IMR-90 (cell line): ENCODE data around the gene SEZ6L. TPM values are rescaled to one million over a fixed set of nuclear protein-coding genes. Genes with fewer than 3 reads are reported as not detected.
A peak's percentile ranks its signal among the peaks of the same experiment; 100 is the strongest.

Source experiments
- ATAC-seq: fragments of 200-7000 bp; cut with Tn5 transposase; 2 replicates; pipeline ENCODE4 v1.9.1; 2020; ENCODE audit warnings: low read depth, mild to moderate bottlenecking, moderate library complexity
- Bru-seq: library from RNA; stranded (reverse); fragments of 400-500 nt; gene quantifications from one replicate; lab custom pipeline; 2021; lab: Mats Ljungman, UMichigan
- BruChase-seq, 2 experiments: library from RNA; stranded (reverse); fragments of 400-500 nt; gene quantifications; one replicate each; lab custom pipeline; 2021; lab: Mats Ljungman, UMichigan
- BruUV-seq: library from RNA; stranded (reverse); fragments of 400-500 nt; replicated peaks from 2 replicates; lab custom pipeline; 2021; lab: Mats Ljungman, UMichigan
- CTCF ChIA-PET: fragments of 300-600 bp; formaldehyde crosslinking; extraction: SDS; loops from one replicate; lab custom pipeline; 2021; ENCODE audit warnings: antibody characterized with exemption; lab: Yijun Ruan, JAX
- POLR2A ChIA-PET: fragments of 300-600 bp; sonication (Branson Sonifier 250); formaldehyde crosslinking; loops from one replicate; lab custom pipeline; 2022; ENCODE audit warnings: antibody characterized with exemption; ENCODE audit not compliant: unreplicated experiment; lab: Charles Lee
- DNase-seq: peaks from one replicate; pipeline ENCODE4 v3.0.0; 2013
- H2AFZ ChIP-seq: replicated peaks from 2 replicates; pipeline ENCODE3; 2013; ENCODE audit warnings: low read length, mild to moderate bottlenecking; ENCODE audit not compliant: poor library complexity
- H2AK5ac ChIP-seq: 2 replicates; pipeline ENCODE4 v1.6.1; 2013; ENCODE audit warnings: low read depth, low read length, inconsistent platforms
- H2AK9ac ChIP-seq: replicated peaks from 2 replicates; pipeline ENCODE3; 2013; ENCODE audit warnings: mild to moderate bottlenecking, low read depth, low read length, moderate library complexity; ENCODE audit not compliant: poor library complexity
- H2BK120ac ChIP-seq: 2 replicates; pipeline ENCODE4 v1.6.1; 2013; ENCODE audit warnings: low read depth, low read length, inconsistent platforms
- H2BK15ac ChIP-seq: 3 replicates; pipeline ENCODE4 v1.6.1; 2013; ENCODE audit warnings: low read depth, low read length, inconsistent platforms
- H2BK20ac ChIP-seq: 2 replicates; pipeline ENCODE4 v1.6.1; 2013; ENCODE audit warnings: low read depth, mild to moderate bottlenecking, inconsistent platforms, low read length, moderate library complexity
- H2BK5ac ChIP-seq: 2 replicates; pipeline ENCODE4 v1.6.1; 2013; ENCODE audit warnings: mild to moderate bottlenecking, low read depth, low read length, inconsistent platforms; ENCODE audit not compliant: poor library complexity, severe bottlenecking
- H3K14ac ChIP-seq: replicated peaks from 2 replicates; pipeline ENCODE4 v1.6.1; 2013; ENCODE audit warnings: low read depth, low read length, inconsistent platforms
- H3K18ac ChIP-seq: 2 replicates; pipeline ENCODE4 v1.6.1; 2013; ENCODE audit warnings: low read depth, low read length, control low read depth
- H3K23ac ChIP-seq: 2 replicates; pipeline ENCODE4 v1.6.1; 2013; ENCODE audit warnings: low read depth, low read length, inconsistent platforms
- H3K27ac ChIP-seq: 2 replicates; pipeline ENCODE4 v1.5.1; 2013; ENCODE audit warnings: mild to moderate bottlenecking, control low read depth, low read length; ENCODE audit not compliant: insufficient read depth
- H3K27me3 ChIP-seq: 2 replicates; pipeline ENCODE4 v1.6.1; 2013; ENCODE audit warnings: low read length; ENCODE audit not compliant: control insufficient read depth, insufficient read depth
- H3K36me3 ChIP-seq: 2 replicates; pipeline ENCODE4 v1.6.1; 2013; ENCODE audit warnings: low read length, mixed read lengths; ENCODE audit not compliant: control insufficient read depth, insufficient read depth
- H3K4ac ChIP-seq: 2 replicates; pipeline ENCODE4 v1.6.1; 2013; ENCODE audit warnings: low read depth, low read length, inconsistent platforms
- H3K4me1 ChIP-seq: 2 replicates; pipeline ENCODE4 v1.6.1; 2013; ENCODE audit warnings: low read length, mixed read lengths; ENCODE audit not compliant: control insufficient read depth, insufficient read depth
- H3K4me2 ChIP-seq: 2 replicates; pipeline ENCODE4 v1.6.1; 2013; ENCODE audit warnings: low read depth, mild to moderate bottlenecking, control low read depth, low read length, moderate library complexity
- H3K4me3 ChIP-seq: 2 replicates; pipeline ENCODE4 v1.5.1; 2013; ENCODE audit warnings: low read depth, mild to moderate bottlenecking, control low read depth, low read length, moderate library complexity; ENCODE audit not compliant: insufficient read depth
- H3K56ac ChIP-seq: 2 replicates; pipeline ENCODE4 v1.6.1; 2013; ENCODE audit warnings: low read length, inconsistent platforms; ENCODE audit not compliant: insufficient read depth; ENCODE audit errors: extremely low read depth
- H3K79me1 ChIP-seq, 2 experiments: 2 replicates each; pipeline ENCODE4 v1.6.1; 2013; ENCODE audit warnings: low read length in 2 of 2, inconsistent platforms in 1 of 2, low read depth in 1 of 2
- H3K9ac ChIP-seq: 2 replicates; pipeline ENCODE4 v1.6.1; 2013; ENCODE audit warnings: low read depth, low read length, control low read depth
- H3K9me1 ChIP-seq: 2 replicates; pipeline ENCODE4 v1.6.1; 2013; ENCODE audit warnings: low read length, inconsistent platforms; ENCODE audit not compliant: insufficient read depth
- H3K9me3 ChIP-seq: 2 replicates; pipeline ENCODE4 v1.6.1; 2013; ENCODE audit warnings: low read length; ENCODE audit not compliant: control insufficient read depth, insufficient read depth
- H4K20me1 ChIP-seq: 2 replicates; pipeline ENCODE4 v1.6.1; 2013; ENCODE audit warnings: low read length, inconsistent platforms; ENCODE audit not compliant: insufficient read depth
- H4K5ac ChIP-seq: 2 replicates; pipeline ENCODE4 v1.6.1; 2013; ENCODE audit warnings: mild to moderate bottlenecking, low read depth, low read length, control low read depth
- H4K8ac ChIP-seq, 2 experiments: 2 replicates each; pipeline ENCODE4 v1.6.1; 2013; ENCODE audit warnings: low read depth in 2 of 2, low read length in 2 of 2, control low read depth in 1 of 2, inconsistent platforms in 1 of 2
- H4K91ac ChIP-seq: 2 replicates; pipeline ENCODE4 v1.6.1; 2013; ENCODE audit warnings: low read depth, low read length, inconsistent platforms; ENCODE audit not compliant: insufficient read depth
- BHLHE40 ChIP-seq: fragments of 150-350 bp; IDR thresholded peaks from 2 replicates; pipeline ENCODE4 v1.6.1; 2016; ENCODE audit warnings: mild to moderate bottlenecking, low read depth, low read length
- CEBPB ChIP-seq: IDR thresholded peaks from 2 replicates; pipeline ENCODE4 v1.6.1; 2012; ENCODE audit warnings: low read depth, low read length, improper control_type of control experiment
- CHD1 ChIP-seq: IDR thresholded peaks from 2 replicates; pipeline ENCODE4 v1.6.1; 2012; ENCODE audit warnings: low read depth, low read length, improper control_type of control experiment
- FOS ChIP-seq: fragments of 150-350 bp; IDR thresholded peaks from 2 replicates; pipeline ENCODE4 v1.6.1; 2016; ENCODE audit warnings: low read depth, low read length
- MAFK ChIP-seq: IDR thresholded peaks from 2 replicates; pipeline ENCODE4 v1.6.1; 2012; ENCODE audit warnings: low read depth, low read length, improper control_type of control experiment
- MAZ ChIP-seq: IDR thresholded peaks from 2 replicates; pipeline ENCODE4 v1.6.1; 2012; ENCODE audit warnings: low read depth, mild to moderate bottlenecking, low read length, improper control_type of control experiment, moderate library complexity, borderline replicate concordance
- NFE2L2 ChIP-seq: fragments of 150-350 bp; IDR thresholded peaks from 2 replicates; pipeline ENCODE4 v1.6.1; 2016; ENCODE audit warnings: low read depth, mild to moderate bottlenecking, low read length
- RAD21 ChIP-seq: IDR thresholded peaks from 2 replicates; pipeline ENCODE4 v1.6.1; 2012; ENCODE audit warnings: low read length, improper control_type of control experiment
- RCOR1 ChIP-seq: IDR thresholded peaks from 2 replicates; pipeline ENCODE4 v1.6.1; 2012; ENCODE audit warnings: mild to moderate bottlenecking, low read length, improper control_type of control experiment; ENCODE audit not compliant: insufficient replicate concordance
- SMC3 ChIP-seq: fragments of 150-350 bp; IDR thresholded peaks from 2 replicates; pipeline ENCODE4 v1.6.1; 2016; ENCODE audit warnings: low read depth, mild to moderate bottlenecking, antibody characterized with exemption, low read length, moderate library complexity
- WGBS, 2 experiments: methylation state at CpG; one replicate each; pipeline versions ENCODE4 v1.1.5 to v1.1.7; 2013; ENCODE audit warnings: missing lambda C conversion rate in 2 of 2; ENCODE audit not compliant: insufficient read length in 1 of 2; ENCODE audit errors: extremely low coverage in 2 of 2; 5-methylcytosine and 5-hydroxymethylcytosine counted together
- dilution Hi-C: fragments of 300-500 bp; cut with HindIII; formaldehyde crosslinking; loops from one replicate; pipeline ENCODE4 v1.14.3; 2018; ENCODE audit warnings: low sequenced_read_pairs; ENCODE audit not compliant: unreplicated experiment
- in situ Hi-C: fragments of 300-500 bp; cut with MboI; formaldehyde crosslinking; loops from 3 replicates; pipeline ENCODE4 v1.14.3; 2019; ENCODE audit warnings: low sequenced_read_pairs, inconsistent platforms, mixed read lengths
- intact Hi-C: fragments of 100-400 bp; cut with micrococcal nuclease; formaldehyde crosslinking; loops from 2 replicates; pipeline ENCODE4 v1.10.0; 2022
- long read RNA-seq: library from polyadenylated mRNA; unstranded; transcript quantifications from one replicate; pipeline ENCODE4 v2.0.0, GENCODE V29; 2021; ENCODE audit not compliant: unreplicated experiment
- polyA plus RNA-seq, 3 experiments: library from polyadenylated mRNA; depleted of rRNA; stranded (reverse); fragments of >200 nt; gene quantifications; 2 replicates each; pipeline ENCODE4 v1.2.3, GENCODE V29; 2012; ENCODE audit warnings: low replicate concordance in 1 of 3
- total RNA-seq: library from RNA; depleted of rRNA; stranded (reverse); fragments of >200 nt; gene quantifications from 2 replicates; pipeline ENCODE4 v1.2.3, GENCODE V29; 2012; rRNA removed
- TF ChIP-seq, protein P1 (sequence below): fragments of 150-350 bp; IDR thresholded peaks from 2 replicates; pipeline ENCODE4 v1.6.1; 2017; ENCODE audit warnings: mild to moderate bottlenecking, antibody characterized with exemption, low read length, low read depth
- TF ChIP-seq, protein P2 (sequence below): fragments of 150-350 bp; IDR thresholded peaks from 2 replicates; pipeline ENCODE4 v1.6.1; 2016; ENCODE audit warnings: low read depth, mild to moderate bottlenecking, low read length, moderate library complexity, borderline replicate concordance
- TF ChIP-seq, protein P3 (sequence below): conservative IDR thresholded peaks from 2 replicates; pipeline ENCODE4 v1.5.1; 2012; ENCODE audit warnings: mild to moderate bottlenecking, low read depth, low read length, improper control_type of control experiment

The SEZ6L gene
- total RNA-seq (not detected in 2 replicates), polyA plus RNA-seq (2012; rRNA removed) (not detected in 2 replicates), Bru-seq, nascent RNA (not detected), BruChase-seq, experiment 1, labeled RNA remaining after a 6-hour chase (not detected), BruChase-seq, experiment 2, labeled RNA remaining after a 2-hour chase (percentile 1 among the genes with signal in this experiment)
- polyA plus RNA-seq (2012; cell fraction: cytosol; rRNA removed): not detected in 2 replicates
- not detected in 2 replicates for polyA plus RNA-seq (2012; cell fraction: nucleus; rRNA removed; ENCODE audit: low replicate concordance)
- long read RNA-seq: 0 reads

DNA sequence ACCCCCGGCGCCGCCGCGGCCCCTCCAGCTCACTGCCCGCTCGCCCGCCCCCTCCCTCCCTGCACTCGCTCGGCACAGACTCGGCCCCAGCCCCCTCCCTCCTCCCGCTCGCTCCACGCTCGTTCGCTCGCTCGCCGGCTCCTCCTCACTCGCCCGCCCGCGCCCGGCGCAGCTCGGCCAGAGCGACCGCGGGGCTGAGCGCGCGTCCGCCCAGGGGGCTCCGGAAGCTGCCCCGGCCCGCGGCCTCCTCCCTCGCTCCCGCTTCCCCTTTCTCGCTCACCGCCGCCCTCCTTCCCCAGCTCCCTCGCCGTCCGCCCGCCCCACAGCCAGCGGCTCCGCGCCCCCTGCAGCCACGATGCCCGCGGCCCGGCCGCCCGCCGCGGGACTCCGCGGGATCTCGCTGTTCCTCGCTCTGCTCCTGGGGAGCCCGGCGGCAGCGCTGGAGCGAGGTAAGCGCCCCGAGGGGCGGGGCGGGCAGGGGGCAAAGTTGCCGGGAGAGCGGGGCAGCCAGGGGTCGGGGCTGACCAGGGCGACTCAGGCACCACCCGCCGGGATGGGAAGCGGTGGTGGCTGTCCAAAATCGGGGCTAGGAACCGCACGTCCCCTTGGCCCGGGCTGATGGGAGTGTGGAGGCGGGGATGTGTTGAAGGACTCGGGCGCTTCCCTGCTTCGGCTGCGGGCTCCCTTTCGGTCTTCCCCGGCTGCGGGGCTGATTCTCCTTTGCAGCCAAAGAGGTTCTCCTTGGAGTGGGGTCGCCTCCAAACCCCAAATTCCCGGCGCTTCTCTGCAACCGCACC lies at the start of gene SEZ6L:
Gene SEZ6L (plus strand): TSS at position 148 of the 797 bp plus-strand sequence. CDS start 208 bp downstream, at position 356.
- no peak within 1 kb of the TSS for H2BK120ac ChIP-seq
- no peak within 1 kb of the TSS for H2BK15ac ChIP-seq
- H4K91ac ChIP-seq: no peak within 1 kb of the TSS
- no peak within 1 kb of the TSS for H2BK5ac ChIP-seq
- H4K8ac ChIP-seq: no peak within 1 kb of the TSS
- H3K27ac ChIP-seq: no peak within 1 kb of the TSS
- H2AK5ac ChIP-seq: no peak within 1 kb of the TSS
- H3K14ac ChIP-seq: no peak within 1 kb of the TSS
- no peak within 1 kb of the TSS for H2AK9ac ChIP-seq
- H3K18ac ChIP-seq: no peak within 1 kb of the TSS
- ChIA-PET CTCF (interaction anchor here (0.7 kb wide), 1 partner anchor 21 kb away, joined by 3 read pairs; no protein-coding TSS in a partner anchor), POLR2A (no interaction called here)
- no peaks in the 10 kb centered on the region for H3K9me1 ChIP-seq
- no peak within 1 kb of the TSS for H3K4me2 ChIP-seq
- no peak within 1 kb of the TSS for H3K4me3 ChIP-seq
- no peak within 1 kb of the TSS for H2BK20ac ChIP-seq
- DNase-seq: no peak
- H2AFZ ChIP-seq: no peak within 1 kb of the TSS
- ATAC-seq: 0 out of 2 replicates have a peak, but pooled peaks have one; percentile 27
- dilution Hi-C loops: no loop called here
- BruUV-seq: no TSS peak
- H3K4me1 ChIP-seq: no peaks in the 10 kb centered on the region
- H3K9me3 ChIP-seq: no peaks in the 10 kb centered on the region; the same call in 1 of the 2 replicates
- H3K79me1 ChIP-seq: no peaks in the 10 kb centered on the region
- 1% methylated on average over 14 of the region's 92 CpGs; no CpG with 5 or more reads in 1 of the 2 experiments for WGBS, 2 experiments
- peaks cover 14% of the 10 kb centered on the region for H3K27me3 ChIP-seq
- no peaks in the 10 kb centered on the region for H4K20me1 ChIP-seq
- intact Hi-C loops: no loop called here
- no peak within 1 kb of the TSS for H3K56ac ChIP-seq
- no peak within 1 kb of the TSS for H3K23ac ChIP-seq
- H4K5ac ChIP-seq: no peak within 1 kb of the TSS
- H3K4ac ChIP-seq: no peak within 1 kb of the TSS
- no peaks in the 10 kb centered on the region for H3K36me3 ChIP-seq
- no peak within 1 kb of the TSS for H3K9ac ChIP-seq
- in situ Hi-C loops: no loop called here
- TF ChIP-seq SMC3 (no peak), CHD1 (no peak), CEBPB (no peak), BHLHE40 (no peak), MAFK (no peak), RCOR1 (no peak), FOS (no peak), RAD21 (no peak), NFE2L2 (no peak), MAZ (no peak)
- TF ChIP-seq, protein P1, sequence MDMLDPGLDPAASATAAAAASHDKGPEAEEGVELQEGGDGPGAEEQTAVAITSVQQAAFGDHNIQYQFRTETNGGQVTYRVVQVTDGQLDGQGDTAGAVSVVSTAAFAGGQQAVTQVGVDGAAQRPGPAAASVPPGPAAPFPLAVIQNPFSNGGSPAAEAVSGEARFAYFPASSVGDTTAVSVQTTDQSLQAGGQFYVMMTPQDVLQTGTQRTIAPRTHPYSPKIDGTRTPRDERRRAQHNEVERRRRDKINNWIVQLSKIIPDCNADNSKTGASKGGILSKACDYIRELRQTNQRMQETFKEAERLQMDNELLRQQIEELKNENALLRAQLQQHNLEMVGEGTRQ: no peak
- TF ChIP-seq, protein P2, sequence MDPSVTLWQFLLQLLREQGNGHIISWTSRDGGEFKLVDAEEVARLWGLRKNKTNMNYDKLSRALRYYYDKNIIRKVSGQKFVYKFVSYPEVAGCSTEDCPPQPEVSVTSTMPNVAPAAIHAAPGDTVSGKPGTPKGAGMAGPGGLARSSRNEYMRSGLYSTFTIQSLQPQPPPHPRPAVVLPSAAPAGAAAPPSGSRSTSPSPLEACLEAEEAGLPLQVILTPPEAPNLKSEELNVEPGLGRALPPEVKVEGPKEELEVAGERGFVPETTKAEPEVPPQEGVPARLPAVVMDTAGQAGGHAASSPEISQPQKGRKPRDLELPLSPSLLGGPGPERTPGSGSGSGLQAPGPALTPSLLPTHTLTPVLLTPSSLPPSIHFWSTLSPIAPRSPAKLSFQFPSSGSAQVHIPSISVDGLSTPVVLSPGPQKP: no peak
- TF ChIP-seq, protein P3, sequence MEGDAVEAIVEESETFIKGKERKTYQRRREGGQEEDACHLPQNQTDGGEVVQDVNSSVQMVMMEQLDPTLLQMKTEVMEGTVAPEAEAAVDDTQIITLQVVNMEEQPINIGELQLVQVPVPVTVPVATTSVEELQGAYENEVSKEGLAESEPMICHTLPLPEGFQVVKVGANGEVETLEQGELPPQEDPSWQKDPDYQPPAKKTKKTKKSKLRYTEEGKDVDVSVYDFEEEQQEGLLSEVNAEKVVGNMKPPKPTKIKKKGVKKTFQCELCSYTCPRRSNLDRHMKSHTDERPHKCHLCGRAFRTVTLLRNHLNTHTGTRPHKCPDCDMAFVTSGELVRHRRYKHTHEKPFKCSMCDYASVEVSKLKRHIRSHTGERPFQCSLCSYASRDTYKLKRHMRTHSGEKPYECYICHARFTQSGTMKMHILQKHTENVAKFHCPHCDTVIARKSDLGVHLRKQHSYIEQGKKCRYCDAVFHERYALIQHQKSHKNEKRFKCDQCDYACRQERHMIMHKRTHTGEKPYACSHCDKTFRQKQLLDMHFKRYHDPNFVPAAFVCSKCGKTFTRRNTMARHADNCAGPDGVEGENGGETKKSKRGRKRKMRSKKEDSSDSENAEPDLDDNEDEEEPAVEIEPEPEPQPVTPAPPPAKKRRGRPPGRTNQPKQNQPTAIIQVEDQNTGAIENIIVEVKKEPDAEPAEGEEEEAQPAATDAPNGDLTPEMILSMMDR: no peak
